CD4-positive, alpha-beta T cell treated with Interleukin-17A for 4 hours (primary cell): ENCODE results near the gene ING4.
A peak's percentile ranks its signal among the peaks of the same experiment; 100 is the strongest.

ENCODE experiments used
- DNase-seq: peaks from one replicate; pipeline ENCODE4 v3.0.0-alpha.2; 2020; ENCODE audit warnings: mixed read lengths

Gene ING4

GRCh38 chr12:6685814-6686213, 22.9 kb upstream of the ING4 start:
- DNase-seq = no peak

- DNase-seq = peak; percentile 50
Measured at GRCh38 chr12:6684609-6685008, 21.7 kb upstream of the ING4 start.

- DNase-seq = no peak
Measured at GRCh38 chr12:6676962-6677361, 14.0 kb upstream of the ING4 start.

GRCh38 chr12:6672143-6672542, 9.2 kb upstream of the ING4 start:
- no peak for DNase-seq

GRCh38 chr12:6667559-6668210, 4.8 kb upstream of the ING4 start:
- no peak for DNase-seq

- DNase-seq = no peak
Measured at GRCh38 chr12:6666211-6666610, 3.3 kb upstream of the ING4 start.

GRCh38 chr12:6664902-6665301, 2.0 kb upstream of the ING4 start:
- no peak for DNase-seq

GRCh38 chr12:6662602-6662905, 365 bp downstream of the ING4 start:
- no peak for DNase-seq

GRCh38 chr12:6653987-6654386, 8.9 kb downstream of the ING4 start:
- no peak for DNase-seq

GRCh38 chr12:6653342-6653741, 9.6 kb downstream of the ING4 start:
- DNase-seq = no peak

GRCh38 chr12:6652391-6652790, 10.5 kb downstream of the ING4 start:
- no peak for DNase-seq

GRCh38 chr12:6650832-6651231, 12.1 kb downstream of the ING4 start:
- no peak for DNase-seq

GRCh38 chr12:6647083-6647604, 15.8 kb downstream of the ING4 start, which contains the start of gene ACRBP:
ACRBP (minus strand) TSS chr12:6647432; CDS start chr12:6647366, 66 bp downstream.
- peak; percentile 58 for DNase-seq

- DNase-seq = no peak
Measured at GRCh38 chr12:6646276-6647082, 16.4 kb downstream of the ING4 start.

GRCh38 chr12:6644903-6645302, 18.0 kb downstream of the ING4 start:
- peak; percentile 43 for DNase-seq

GRCh38 chr12:6644257-6644596, 18.7 kb downstream of the ING4 start:
- no peak for DNase-seq

GRCh38 chr12:6643569-6644256, 19.2 kb downstream of the ING4 start:
- DNase-seq = no peak

GRCh38 chr12:6641131-6641530, 21.8 kb downstream of the ING4 start:
- DNase-seq = no peak

- DNase-seq = no peak
Measured at GRCh38 chr12:6640497-6640896, 22.4 kb downstream of the ING4 start.

GRCh38 chr12:6639151-6639801, 23.6 kb downstream of the ING4 start:
- no peak for DNase-seq

- DNase-seq = no peak
Measured at GRCh38 chr12:6638305-6638704, 24.6 kb downstream of the ING4 start.

GRCh38 chr12:6635856-6636531, 26.9 kb downstream of the ING4 start, which contains the start of gene LPAR5:
LPAR5 (minus strand) TSS chr12:6635959; CDS start chr12:6621248, 14,711 bp downstream.
- peak; percentile 45 for DNase-seq
